ENCODE data around the gene TSC22D2.

The TSC22D2 gene

GRCh38 chr3:150454622-150455021 lies 46.5 kb downstream of the TSC22D2 start:
- H3K36me3 ChIP-seq: peaks cover 8 to 21% (median 9%) of the 10 kb centered on the region in 3 donors
- H3K4me3 ChIP-seq: no peak overlapping the region
- H3K27ac ChIP-seq: no peak overlapping the region
- H3K4me1 ChIP-seq: peaks cover 0 to 54% (median 3%) of the 10 kb centered on the region in 4 donors
- intact Hi-C loops (cut with DNase I; ENCODE audit: low total_unique reads): no loop called here
- H3K27me3 ChIP-seq: no peaks in the 10 kb centered on the region
- H3K9me3 ChIP-seq: no peaks in the 10 kb centered on the region
- no peak for DNase-seq
- TF ChIP-seq CTCF (IDR thresholded peaks at IDR 0.05): no peak

GRCh38 chr3:150455341-150455740 lies 47.2 kb downstream of the TSC22D2 start:
- H3K27me3 ChIP-seq: no peaks in the 10 kb centered on the region
- TF ChIP-seq CTCF (IDR thresholded peaks at IDR 0.05): no peak
- DNase-seq: no peak
- H3K27ac ChIP-seq: no peak overlapping the region
- peaks cover 8 to 21% (median 9%) of the 10 kb centered on the region in 3 donors for H3K36me3 ChIP-seq
- H3K4me3 ChIP-seq: no peak overlapping the region
- peaks cover 0 to 49% (median 3%) of the 10 kb centered on the region in 4 donors for H3K4me1 ChIP-seq
- intact Hi-C loops (cut with DNase I; ENCODE audit: low total_unique reads): no loop called here
- H3K9me3 ChIP-seq: no peaks in the 10 kb centered on the region

- Histone ChIP-seq H3K4me1 (peaks cover 0 to 35% (median 3%) of the 10 kb centered on the region in 4 donors), H3K27ac (no peak overlapping the region), H3K4me3 (no peak overlapping the region), H3K27me3 (no peaks in the 10 kb centered on the region), H3K9me3 (no peaks in the 10 kb centered on the region), H3K36me3 (peaks cover 8 to 21% (median 9%) of the 10 kb centered on the region in 3 donors)
- no peak for TF ChIP-seq CTCF (IDR thresholded peaks at IDR 0.05)
- DNase-seq: no peak
- intact Hi-C loops (cut with DNase I; ENCODE audit: low total_unique reads): no loop called here
Measured at GRCh38 chr3:150458001-150458400, 49.9 kb downstream of the TSC22D2 start.

GRCh38 chr3:150460484-150460883 lies 52.4 kb downstream of the TSC22D2 start:
- TF ChIP-seq CTCF (IDR thresholded peaks at IDR 0.05): no peak
- Histone ChIP-seq H3K4me3 (no peak overlapping the region), H3K27ac (no peak overlapping the region), H3K4me1 (peaks cover 0 to 27% (median 0%) of the 10 kb centered on the region in 4 donors), H3K9me3 (no peaks in the 10 kb centered on the region), H3K36me3 (peaks cover 8 to 21% (median 9%) of the 10 kb centered on the region in 3 donors), H3K27me3 (no peaks in the 10 kb centered on the region)
- intact Hi-C loops (cut with DNase I; ENCODE audit: low total_unique reads): no loop called here
- DNase-seq: no peak

GRCh38 chr3:150461399-150461798 lies 53.3 kb downstream of the TSC22D2 start:
- no peaks in the 10 kb centered on the region for H3K27me3 ChIP-seq
- no peak for TF ChIP-seq CTCF (IDR thresholded peaks at IDR 0.05)
- intact Hi-C loops (cut with DNase I; ENCODE audit: low total_unique reads): no loop called here
- peaks cover 0 to 27% (median 0%) of the 10 kb centered on the region in 4 donors for H3K4me1 ChIP-seq
- peaks cover 8 to 21% (median 9%) of the 10 kb centered on the region in 3 donors for H3K36me3 ChIP-seq
- H3K4me3 ChIP-seq: no peak overlapping the region
- H3K27ac ChIP-seq: no peak overlapping the region
- no peak for DNase-seq
- no peaks in the 10 kb centered on the region for H3K9me3 ChIP-seq

GRCh38 chr3:150462108-150462507 lies 54.0 kb downstream of the TSC22D2 start:
- no peak for TF ChIP-seq CTCF (IDR thresholded peaks at IDR 0.05)
- H3K4me3 ChIP-seq: no peak overlapping the region
- H3K9me3 ChIP-seq: no peaks in the 10 kb centered on the region
- no peak overlapping the region for H3K27ac ChIP-seq
- H3K27me3 ChIP-seq: no peaks in the 10 kb centered on the region
- intact Hi-C loops (cut with DNase I; ENCODE audit: low total_unique reads): no loop called here
- H3K36me3 ChIP-seq: peaks cover 8 to 21% (median 9%) of the 10 kb centered on the region in 3 donors
- DNase-seq: no peak
- H3K4me1 ChIP-seq: peaks cover 0 to 22% (median 0%) of the 10 kb centered on the region in 4 donors

Measured in tibial artery (tissue), 4 donors.